ENCODE data around the gene AHCYL1.

The AHCYL1 gene

DNA sequence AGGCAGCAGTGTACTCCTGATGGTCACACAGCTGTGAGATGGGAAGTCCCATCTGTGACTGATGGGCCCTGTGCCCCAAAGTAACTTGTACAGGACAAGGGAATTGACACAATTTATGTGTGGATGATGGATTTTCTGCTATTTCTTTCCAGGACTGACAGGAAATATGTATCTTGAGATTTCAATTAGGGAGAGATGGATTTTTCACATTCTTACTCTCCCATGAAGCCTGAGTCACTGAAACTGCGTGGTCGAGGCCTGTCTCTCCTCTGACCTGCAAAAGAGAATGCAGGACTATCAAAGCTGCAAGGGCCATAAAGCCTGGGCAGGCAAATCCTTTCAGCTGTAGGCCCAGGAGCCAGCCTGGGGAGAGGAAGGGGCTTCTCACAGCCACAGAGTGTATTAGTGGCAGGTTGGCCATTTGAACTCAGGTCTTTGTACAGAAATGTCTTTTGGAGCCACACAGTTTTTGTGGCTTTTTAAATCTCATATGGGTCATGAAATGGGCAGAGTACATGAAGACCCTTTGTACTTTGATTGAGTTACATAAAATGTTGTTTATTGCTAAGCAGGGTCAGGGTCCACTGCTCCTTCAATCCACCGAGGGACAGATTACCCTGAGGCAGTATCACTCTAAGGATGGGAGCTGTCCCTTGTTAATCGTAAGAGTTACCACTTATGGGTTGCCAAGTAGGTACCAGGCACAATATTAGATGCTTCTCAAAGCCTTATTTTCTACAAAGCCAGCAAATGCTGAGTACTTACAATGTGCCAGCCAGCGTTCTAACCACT lies 71.1 kb downstream of the AHCYL1 start:
- TF ChIP-seq, protein P1, sequence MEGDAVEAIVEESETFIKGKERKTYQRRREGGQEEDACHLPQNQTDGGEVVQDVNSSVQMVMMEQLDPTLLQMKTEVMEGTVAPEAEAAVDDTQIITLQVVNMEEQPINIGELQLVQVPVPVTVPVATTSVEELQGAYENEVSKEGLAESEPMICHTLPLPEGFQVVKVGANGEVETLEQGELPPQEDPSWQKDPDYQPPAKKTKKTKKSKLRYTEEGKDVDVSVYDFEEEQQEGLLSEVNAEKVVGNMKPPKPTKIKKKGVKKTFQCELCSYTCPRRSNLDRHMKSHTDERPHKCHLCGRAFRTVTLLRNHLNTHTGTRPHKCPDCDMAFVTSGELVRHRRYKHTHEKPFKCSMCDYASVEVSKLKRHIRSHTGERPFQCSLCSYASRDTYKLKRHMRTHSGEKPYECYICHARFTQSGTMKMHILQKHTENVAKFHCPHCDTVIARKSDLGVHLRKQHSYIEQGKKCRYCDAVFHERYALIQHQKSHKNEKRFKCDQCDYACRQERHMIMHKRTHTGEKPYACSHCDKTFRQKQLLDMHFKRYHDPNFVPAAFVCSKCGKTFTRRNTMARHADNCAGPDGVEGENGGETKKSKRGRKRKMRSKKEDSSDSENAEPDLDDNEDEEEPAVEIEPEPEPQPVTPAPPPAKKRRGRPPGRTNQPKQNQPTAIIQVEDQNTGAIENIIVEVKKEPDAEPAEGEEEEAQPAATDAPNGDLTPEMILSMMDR (IDR thresholded peaks at IDR 0.05), result no peak

DNA sequence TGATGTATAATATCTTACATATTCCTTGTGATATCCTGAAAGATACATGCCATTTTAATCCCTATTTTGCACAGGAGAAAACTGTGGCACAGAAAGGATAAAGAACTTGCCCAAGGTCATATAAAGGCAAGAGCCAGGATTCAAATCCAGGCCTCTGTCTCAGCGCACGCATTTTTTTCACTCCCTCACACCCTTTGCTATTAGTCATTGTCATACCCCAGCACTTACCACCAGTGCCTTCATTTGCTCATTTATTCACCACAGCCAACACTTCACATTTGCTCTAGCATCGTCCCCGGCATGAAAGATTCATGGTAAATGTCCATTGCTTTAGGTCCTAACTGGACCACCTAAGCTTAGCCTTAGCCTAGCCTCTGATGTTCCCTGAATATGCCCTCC lies 71.7 kb downstream of the AHCYL1 start:
- TF ChIP-seq, protein P1 (IDR thresholded peaks at IDR 0.05), result no peak

- TF ChIP-seq, protein P1 (IDR thresholded peaks at IDR 0.05), result no peak
Measured at GRCh38 chr1:110056776-110057175, 72.2 kb downstream of the AHCYL1 start.

DNA sequence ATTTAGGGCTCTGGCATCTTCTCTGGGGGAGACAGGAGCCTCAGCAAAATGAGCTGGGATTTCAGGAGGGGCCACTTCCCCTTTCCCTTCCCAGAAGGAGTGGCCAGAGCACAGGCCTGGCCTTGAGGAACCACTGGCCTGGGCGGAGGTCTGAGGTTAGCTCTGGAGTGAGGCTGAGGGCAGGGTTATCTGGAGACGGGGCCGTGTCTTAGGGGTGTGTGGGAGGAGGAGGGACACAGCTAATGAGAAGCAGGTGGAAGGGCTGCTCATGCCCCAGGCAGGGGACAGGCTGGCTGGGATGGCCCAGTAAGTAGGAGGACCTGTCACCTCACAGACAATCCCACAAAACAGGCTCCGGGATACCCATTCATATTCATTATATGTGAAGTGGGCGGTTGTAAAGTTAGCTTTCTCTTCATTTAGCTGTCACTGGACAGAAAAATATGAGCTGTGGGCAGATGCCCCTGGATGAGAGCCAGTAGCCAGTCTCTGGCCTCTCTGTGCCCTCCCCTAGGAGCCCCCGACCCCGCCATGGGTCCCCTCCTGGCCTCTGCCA lies 73.5 kb downstream of the AHCYL1 start:
- TF ChIP-seq, protein P1 (IDR thresholded peaks at IDR 0.05), result no peak

DNA sequence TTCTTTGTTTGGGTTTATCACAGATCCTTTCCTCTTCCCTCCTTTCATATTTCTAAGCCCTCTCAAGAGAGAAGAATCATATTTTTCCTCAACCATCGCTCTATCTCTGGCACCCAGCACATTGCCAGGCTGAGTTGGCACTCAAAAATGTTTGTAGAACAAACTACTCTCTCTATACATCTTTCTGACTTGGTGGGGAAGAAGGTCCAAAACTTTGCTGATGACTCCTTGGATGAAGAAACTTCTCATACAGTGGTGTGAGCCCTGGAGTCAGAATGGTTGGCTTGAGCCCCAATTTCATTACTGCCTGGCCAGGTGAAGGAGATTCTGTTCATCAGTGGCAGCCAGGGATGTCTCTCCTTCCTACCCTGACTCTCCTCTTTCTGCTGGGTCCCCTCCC lies 74.0 kb downstream of the AHCYL1 start:
- TF ChIP-seq, protein P1 (IDR thresholded peaks at IDR 0.05), result no peak

DNA sequence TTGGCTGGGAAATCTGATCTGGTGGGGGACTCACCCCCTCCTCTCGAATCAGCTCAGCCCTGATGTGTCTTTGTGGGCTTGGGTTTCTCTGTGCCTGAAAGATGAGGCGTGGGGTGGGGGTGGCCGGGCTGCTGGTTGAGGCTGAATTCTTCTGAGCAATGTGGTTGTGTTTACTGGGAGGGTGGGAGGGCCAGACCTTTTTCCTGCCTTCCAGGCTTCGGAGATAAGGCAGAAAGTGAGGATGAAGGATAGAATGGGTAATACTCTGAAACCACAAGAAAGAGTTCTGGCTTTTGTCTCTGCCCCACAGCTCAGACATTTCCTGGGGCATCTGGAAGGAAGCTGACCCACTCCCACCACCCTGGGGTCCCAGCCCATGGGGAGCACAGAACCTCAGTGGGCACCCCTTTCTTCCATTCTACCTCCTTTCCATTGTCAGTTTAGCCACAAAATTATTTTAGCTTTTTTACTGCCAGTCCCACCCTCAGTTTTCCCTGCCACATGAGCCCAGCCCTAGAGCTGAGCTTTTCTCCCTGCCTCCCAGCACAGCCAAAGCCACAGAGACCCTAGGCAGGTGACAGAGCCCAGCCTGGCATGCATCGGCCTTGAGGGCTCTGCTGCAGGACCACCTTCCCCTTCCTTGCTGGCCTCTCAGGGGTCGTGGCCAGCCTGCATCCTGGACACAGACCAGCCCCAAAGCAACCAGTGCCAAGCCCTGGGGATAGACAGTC lies 74.7 kb downstream of the AHCYL1 start:
- TF ChIP-seq, protein P1 (IDR thresholded peaks at IDR 0.05), result no peak

DNA sequence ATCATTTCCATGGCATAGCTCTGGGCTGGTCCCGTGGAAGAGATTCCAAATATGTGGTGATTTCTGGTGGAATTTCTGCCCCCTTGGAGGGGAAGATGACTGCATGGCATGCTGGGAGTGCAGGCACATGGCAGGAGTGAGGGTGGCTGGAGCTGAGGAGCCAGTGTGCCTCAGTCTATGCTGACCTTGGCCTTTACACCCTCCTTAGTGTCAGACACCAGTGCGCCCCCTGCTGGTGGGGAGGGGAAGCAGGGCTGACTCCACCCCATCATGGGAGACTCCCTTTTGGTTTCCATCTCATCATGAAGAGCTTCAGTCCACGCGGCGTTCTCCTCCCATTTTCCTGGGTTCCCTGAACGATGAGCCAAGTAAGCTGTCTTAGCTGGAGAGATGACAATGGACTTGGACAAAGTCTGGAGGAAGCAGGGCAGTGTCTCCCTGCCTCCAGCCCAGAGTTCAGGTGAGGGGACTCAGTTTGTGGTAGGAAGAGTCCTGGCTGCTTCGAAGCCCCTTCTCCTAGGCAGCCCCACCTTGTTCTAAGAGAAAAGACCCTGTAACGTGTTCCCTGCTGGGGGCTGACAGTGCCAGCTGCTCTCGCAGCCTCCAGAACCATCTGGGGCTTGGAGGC lies 75.6 kb downstream of the AHCYL1 start:
- TF ChIP-seq, protein P1 (IDR thresholded peaks at IDR 0.05), result peak; percentile 99

Measured in LNCAP (cell line).